DMS53 (cell line): ENCODE data around the gene ACHE.
A peak's percentile ranks its signal among the peaks of the same experiment; 100 is the strongest.
"Not testable (repeated sequence)": the region's sequence is repeated elsewhere in the genome, so short reads cannot be mapped to it uniquely, and the experiment has no call there.

Source experiments
- DNase-seq: peaks from one replicate; lab custom pipeline; 2025; lab: John Stamatoyannopoulos, UW

The ACHE gene

GRCh38 chr7:100861616-100861985 lies 34.1 kb downstream of the ACHE start:
- no peak for DNase-seq

- DNase-seq: no peak
Observed at GRCh38 chr7:100860702-100861615, 34.7 kb downstream of the ACHE start.

GRCh38 chr7:100859856-100860255 lies 35.8 kb downstream of the ACHE start:
- DNase-seq: no peak

GRCh38 chr7:100856871-100857282 lies 38.8 kb downstream of the ACHE start:
- DNase-seq: no peak

- DNase-seq: no peak
Observed at GRCh38 chr7:100855515-100855914, 40.2 kb downstream of the ACHE start.

- DNase-seq: not testable (repeated sequence)
Observed at GRCh38 chr7:100854899-100855298, 40.8 kb downstream of the ACHE start.

GRCh38 chr7:100854146-100854895 lies 41.4 kb downstream of the ACHE start:
- no peak for DNase-seq

GRCh38 chr7:100852048-100852872 lies 43.4 kb downstream of the ACHE start, which contains the start of gene SLC12A9:
Gene SLC12A9, plus strand, starts transcription at chr7:100852713. Its CDS starts 1,485 bp downstream, at chr7:100854198.
- peak; percentile 97 for DNase-seq

GRCh38 chr7:100847360-100847759 lies 48.3 kb downstream of the ACHE start:
- no peak for DNase-seq

- DNase-seq: no peak
Observed at GRCh38 chr7:100840470-100841100, 55.1 kb downstream of the ACHE start.
